ENCODE results near the gene GNPTG. TPM values are rescaled to one million over a fixed set of nuclear protein-coding genes. Genes with fewer than 3 reads are reported as not detected.

Gene GNPTG
- total RNA-seq, 4 donors from 2014 or later = 46.5 to 65.7 (median 60.0) TPM

- no peak overlapping the region for H3K4me3 ChIP-seq (ENCODE audit: low read depth, poor library complexity, severe bottlenecking)
- intact Hi-C loops (cut with DNase I; ENCODE audit: low total_unique reads) = no loop called here
- WGBS, 2 donors = 89 to 90% methylated on average over 27 to 32 of the region's 32 CpGs
- no peak for TF ChIP-seq POLR2A (IDR thresholded peaks at IDR 0.05)
- no peak for TF ChIP-seq CTCF (IDR thresholded peaks at IDR 0.05)
- DNase-seq (ENCODE audit: low spot score in 2 of 2) = no peak
Measured at GRCh38 chr16:1317479-1318267, 34.1 kb upstream of the GNPTG start.

GRCh38 chr16:1318268-1318545 lies 33.5 kb upstream of the GNPTG start:
- TF ChIP-seq POLR2A (IDR thresholded peaks at IDR 0.05) (no peak), CTCF (IDR thresholded peaks at IDR 0.05) (no peak)
- DNase-seq (ENCODE audit: low spot score in 2 of 2) = no peak
- intact Hi-C loops (cut with DNase I; ENCODE audit: low total_unique reads) = no loop called here
- 80 to 84% methylated on average over 9 of the region's 9 CpGs for WGBS, 2 donors
- H3K4me3 ChIP-seq (ENCODE audit: low read depth, poor library complexity, severe bottlenecking) = no peak overlapping the region

GRCh38 chr16:1319041-1319440 lies 32.7 kb upstream of the GNPTG start:
- H3K4me3 ChIP-seq (ENCODE audit: low read depth, poor library complexity, severe bottlenecking) = no peak overlapping the region
- intact Hi-C loops (cut with DNase I; ENCODE audit: low total_unique reads) = no loop called here
- no peak for TF ChIP-seq POLR2A (IDR thresholded peaks at IDR 0.05)
- TF ChIP-seq CTCF (IDR thresholded peaks at IDR 0.05) = no peak
- no peak for DNase-seq (ENCODE audit: low spot score in 2 of 2)
- WGBS, 2 donors = 89 to 92% methylated on average over 33 of the region's 33 CpGs

- DNase-seq (ENCODE audit: low spot score in 2 of 2) = no peak
- TF ChIP-seq POLR2A (IDR thresholded peaks at IDR 0.05) (no peak), CTCF (IDR thresholded peaks at IDR 0.05) (no peak)
- intact Hi-C loops (cut with DNase I; ENCODE audit: low total_unique reads) = no loop called here
- no peak overlapping the region for H3K4me3 ChIP-seq (ENCODE audit: low read depth, poor library complexity, severe bottlenecking)
- 80 to 86% methylated on average over 12 of the region's 12 CpGs for WGBS, 2 donors
Measured at GRCh38 chr16:1320097-1320496, 31.6 kb upstream of the GNPTG start.

GRCh38 chr16:1320658-1321240 lies 31.0 kb upstream of the GNPTG start:
- no peak for DNase-seq (ENCODE audit: low spot score in 2 of 2)
- no peak for TF ChIP-seq CTCF (IDR thresholded peaks at IDR 0.05)
- no peak for TF ChIP-seq POLR2A (IDR thresholded peaks at IDR 0.05)
- intact Hi-C loops (cut with DNase I; ENCODE audit: low total_unique reads) = no loop called here
- WGBS, 2 donors = 86 to 89% methylated on average over 10 to 14 of the region's 22 CpGs
- no peak overlapping the region for H3K4me3 ChIP-seq (ENCODE audit: low read depth, poor library complexity, severe bottlenecking)
